BLaER1 (cell line): ENCODE data around the gene ABHD15.

Experiments
- H3K27ac ChIP-seq: shearing (Covaris generic); formaldehyde crosslinking; 2 replicates; pipeline ENCODE4 v1.8.1; 2022
- H3K27me3 ChIP-seq: shearing (Covaris generic); formaldehyde crosslinking; 2 replicates; pipeline ENCODE4 v1.8.1; 2022
- H3K36me3 ChIP-seq: shearing (Covaris generic); formaldehyde crosslinking; 2 replicates; pipeline ENCODE4 v1.8.1; 2022
- H3K4me1 ChIP-seq: shearing (Covaris generic); formaldehyde crosslinking; 2 replicates; pipeline ENCODE4 v1.8.1; 2022
- H3K4me2 ChIP-seq: shearing (Covaris generic); formaldehyde crosslinking; 2 replicates; pipeline ENCODE4 v1.8.1; 2022
- H3K4me3 ChIP-seq: shearing (Covaris generic); formaldehyde crosslinking; 2 replicates; pipeline ENCODE4 v1.8.1; 2022
- H3K9ac ChIP-seq: shearing (Covaris generic); formaldehyde crosslinking; 2 replicates; pipeline ENCODE4 v1.8.1; 2022
- H3K9me3 ChIP-seq: shearing (Covaris generic); formaldehyde crosslinking; 2 replicates; pipeline ENCODE4 v1.8.1; 2022
- H4K20me1 ChIP-seq: shearing (Covaris generic); formaldehyde crosslinking; 2 replicates; pipeline ENCODE4 v1.8.1; 2022
- Cebpa-rat ChIP-seq: shearing (Covaris generic); IDR thresholded peaks from 2 replicates; pipeline ENCODE4 v1.8.1; 2022

Gene ABHD15

GRCh38 chr17:29583324-29584248 is 16.7 kb upstream of the ABHD15 start:
- H3K27me3 ChIP-seq = no peaks in the 10 kb centered on the region
- H3K27ac ChIP-seq = peak overlapping the region; percentile 81
- peaks cover 97% of the 10 kb centered on the region for H4K20me1 ChIP-seq
- peak overlapping the region; percentile 99 for H3K4me2 ChIP-seq
- no peak for TF ChIP-seq Cebpa-rat
- H3K9ac ChIP-seq = peak overlapping the region; percentile 18; the same call in 1 of the 2 replicates
- H3K4me3 ChIP-seq = peak overlapping the region; percentile 51; the same call in 1 of the 2 replicates
- peaks cover 80% of the 10 kb centered on the region for H3K4me1 ChIP-seq
- peaks cover 52% of the 10 kb centered on the region for H3K36me3 ChIP-seq
- no peaks in the 10 kb centered on the region for H3K9me3 ChIP-seq

DNA sequence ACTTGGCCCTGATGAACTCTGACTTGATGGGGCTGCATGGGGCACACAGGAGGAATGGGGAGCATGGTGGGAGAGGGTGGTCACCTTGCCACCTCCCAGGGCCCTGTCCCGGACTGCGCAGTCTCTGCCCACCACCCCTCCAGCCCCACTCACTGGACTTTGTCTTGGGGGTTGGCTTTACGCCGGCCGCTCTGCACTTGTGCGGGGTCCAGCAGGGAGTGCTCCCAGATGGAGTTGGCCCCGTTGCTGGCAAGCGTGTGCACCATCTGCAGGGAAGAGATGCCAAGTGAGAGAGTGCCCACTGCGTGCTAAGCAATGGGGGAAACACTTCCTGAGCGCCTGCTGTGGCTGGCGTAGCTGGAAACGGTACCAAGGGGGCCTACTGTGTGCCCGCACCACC is 15.9 kb upstream of the ABHD15 start:
- H3K9me3 ChIP-seq = no peaks in the 10 kb centered on the region
- H3K4me3 ChIP-seq = no peak overlapping the region
- H3K27ac ChIP-seq = peak overlapping the region; percentile 81; the same call in 1 of the 2 replicates
- no peaks in the 10 kb centered on the region for H3K27me3 ChIP-seq
- peaks cover 61% of the 10 kb centered on the region for H3K36me3 ChIP-seq
- no peak overlapping the region for H3K4me2 ChIP-seq
- peaks cover 77% of the 10 kb centered on the region for H3K4me1 ChIP-seq
- H4K20me1 ChIP-seq = peaks cover 97% of the 10 kb centered on the region
- TF ChIP-seq Cebpa-rat = no peak
- H3K9ac ChIP-seq = no peak overlapping the region

DNA sequence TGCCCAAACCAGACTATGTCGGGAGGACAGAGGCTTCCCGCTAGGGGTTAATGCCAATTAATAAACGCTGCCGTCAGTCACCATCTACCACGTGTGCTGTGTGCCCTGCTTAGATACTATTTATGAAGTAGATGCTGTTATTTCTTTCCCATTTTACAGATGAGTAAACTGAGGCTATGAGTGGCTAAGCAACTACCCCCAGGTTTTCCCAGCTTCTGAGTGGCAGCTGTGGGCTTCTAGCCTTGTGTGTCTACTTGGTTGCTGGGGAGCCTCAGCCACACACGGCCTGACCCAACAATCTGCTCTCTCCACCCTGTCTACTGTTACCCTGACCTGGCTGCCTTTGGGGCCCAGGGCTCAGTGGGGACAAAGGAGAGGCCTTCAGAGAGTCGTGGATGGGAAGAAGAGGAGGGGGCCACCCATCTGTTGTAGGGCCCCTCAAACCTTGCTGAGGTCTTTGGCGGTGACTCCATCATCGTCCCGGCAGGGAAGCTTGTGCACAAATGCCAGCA is 15.5 kb upstream of the ABHD15 start:
- Histone ChIP-seq H3K4me1 (peaks cover 72% of the 10 kb centered on the region), H3K36me3 (peaks cover 65% of the 10 kb centered on the region), H4K20me1 (peaks cover 97% of the 10 kb centered on the region), H3K27ac (no peak overlapping the region; the same call in 1 of the 2 replicates), H3K27me3 (no peaks in the 10 kb centered on the region), H3K4me2 (no peak overlapping the region), H3K9ac (no peak overlapping the region), H3K4me3 (no peak overlapping the region), H3K9me3 (no peaks in the 10 kb centered on the region)
- TF ChIP-seq Cebpa-rat = no peak

GRCh38 chr17:29581583-29582253 is 14.9 kb upstream of the ABHD15 start:
- peaks cover 97% of the 10 kb centered on the region for H4K20me1 ChIP-seq
- peaks cover 71% of the 10 kb centered on the region for H3K36me3 ChIP-seq
- peaks cover 66% of the 10 kb centered on the region for H3K4me1 ChIP-seq
- H3K9ac ChIP-seq = peak overlapping the region; percentile 45; the same call in 1 of the 2 replicates
- TF ChIP-seq Cebpa-rat = no peak
- no peak overlapping the region for H3K4me3 ChIP-seq
- no peak overlapping the region for H3K4me2 ChIP-seq
- no peaks in the 10 kb centered on the region for H3K27me3 ChIP-seq
- peak overlapping the region; percentile 39; the same call in 1 of the 2 replicates for H3K27ac ChIP-seq
- H3K9me3 ChIP-seq = no peaks in the 10 kb centered on the region

GRCh38 chr17:29579866-29580771 is 13.3 kb upstream of the ABHD15 start:
- H4K20me1 ChIP-seq = peaks cover 97% of the 10 kb centered on the region
- peaks cover 87% of the 10 kb centered on the region for H3K36me3 ChIP-seq
- peaks cover 65% of the 10 kb centered on the region for H3K4me1 ChIP-seq
- 0 out of 2 replicates have a peak overlapping the region, but pooled peaks have one; percentile 45 for H3K9ac ChIP-seq
- H3K4me2 ChIP-seq = peak overlapping the region; percentile 15
- no peaks in the 10 kb centered on the region for H3K27me3 ChIP-seq
- H3K4me3 ChIP-seq = no peak overlapping the region
- TF ChIP-seq Cebpa-rat = no peak
- H3K27ac ChIP-seq = peak overlapping the region; percentile 39
- no peaks in the 10 kb centered on the region for H3K9me3 ChIP-seq

GRCh38 chr17:29578626-29579485 is 12.0 kb upstream of the ABHD15 start:
- Histone ChIP-seq H3K27me3 (no peaks in the 10 kb centered on the region), H3K36me3 (peaks cover 99% of the 10 kb centered on the region), H3K27ac (no peak overlapping the region), H3K4me2 (no peak overlapping the region), H3K4me3 (no peak overlapping the region), H4K20me1 (peaks cover 97% of the 10 kb centered on the region), H3K9ac (0 out of 2 replicates have a peak overlapping the region, but pooled peaks have one; percentile 15), H3K9me3 (no peaks in the 10 kb centered on the region), H3K4me1 (peaks cover 64% of the 10 kb centered on the region)
- no peak for TF ChIP-seq Cebpa-rat

DNA sequence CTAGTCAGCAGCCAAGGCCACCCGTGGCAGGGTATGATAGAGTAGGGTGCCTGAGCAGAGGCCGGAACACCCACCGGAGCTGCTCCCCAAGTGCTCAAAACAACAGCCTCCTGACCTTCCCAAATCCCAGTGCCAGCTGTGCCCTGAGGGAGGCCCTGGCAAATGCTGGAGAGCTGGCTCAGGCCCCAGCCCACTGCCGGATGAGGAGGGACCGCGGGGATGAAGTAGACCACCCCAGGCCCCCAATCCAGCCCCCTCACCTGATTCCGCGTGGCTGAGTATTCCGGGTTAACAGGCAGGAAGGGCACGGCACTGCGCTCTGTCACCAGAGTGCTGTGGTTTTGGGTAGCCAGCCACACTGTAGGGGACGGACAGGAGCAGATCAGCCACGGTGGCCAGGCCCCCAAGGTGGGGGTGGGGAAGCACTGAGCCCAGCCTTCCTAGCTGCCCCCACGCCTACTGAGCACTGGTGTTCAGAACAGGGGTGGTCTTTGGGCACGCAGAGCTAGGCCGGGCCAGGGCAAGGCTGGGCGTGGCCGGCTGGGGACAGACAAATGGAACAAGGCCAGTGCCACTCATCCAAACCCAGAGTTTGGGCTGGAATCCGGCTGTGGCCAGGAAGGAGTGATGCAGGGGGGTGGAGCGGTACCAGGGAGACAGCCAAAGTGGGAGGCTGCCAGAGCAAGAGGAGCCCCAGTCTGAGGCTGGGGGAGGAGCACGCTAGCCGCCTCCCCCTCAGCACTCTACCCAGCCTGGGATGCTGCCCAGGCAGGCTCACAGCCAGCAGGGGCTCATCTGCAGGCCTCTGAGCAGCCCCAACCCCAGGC is 10.8 kb upstream of the ABHD15 start:
- H3K4me2 ChIP-seq = no peak overlapping the region
- no peak overlapping the region for H3K4me3 ChIP-seq
- TF ChIP-seq Cebpa-rat = no peak
- peaks cover 64% of the 10 kb centered on the region for H3K4me1 ChIP-seq
- H3K27ac ChIP-seq = no peak overlapping the region
- no peak overlapping the region for H3K9ac ChIP-seq
- no peaks in the 10 kb centered on the region for H3K27me3 ChIP-seq
- H3K36me3 ChIP-seq = peaks cover 98% of the 10 kb centered on the region
- H4K20me1 ChIP-seq = peaks cover 95% of the 10 kb centered on the region
- no peaks in the 10 kb centered on the region for H3K9me3 ChIP-seq

DNA sequence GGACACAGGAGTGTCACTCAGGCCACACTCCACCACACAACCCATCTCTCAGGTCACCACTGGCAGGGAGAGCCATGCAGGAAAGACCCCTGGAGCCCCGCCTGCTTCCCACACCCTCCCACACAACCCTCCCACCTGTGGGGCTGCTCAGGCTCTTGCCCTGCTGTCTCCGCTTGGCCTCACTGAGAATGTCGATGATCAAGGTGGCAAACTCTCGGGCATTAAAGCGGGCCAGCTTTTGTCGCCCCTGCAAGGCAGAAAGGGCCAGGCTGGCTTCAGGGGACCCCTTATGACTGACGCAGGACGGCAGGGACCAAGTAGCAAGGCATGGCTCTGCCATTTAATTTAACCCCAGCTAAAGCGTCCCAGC is 10.1 kb upstream of the ABHD15 start:
- Histone ChIP-seq H3K27me3 (no peaks in the 10 kb centered on the region), H3K9ac (no peak overlapping the region), H3K4me3 (no peak overlapping the region), H3K4me1 (peaks cover 64% of the 10 kb centered on the region), H3K27ac (no peak overlapping the region), H3K9me3 (no peaks in the 10 kb centered on the region), H3K36me3 (peaks cover 92% of the 10 kb centered on the region), H4K20me1 (peaks cover 93% of the 10 kb centered on the region), H3K4me2 (no peak overlapping the region)
- TF ChIP-seq Cebpa-rat = no peak
